Gastrocnemius medialis (tissue), 4 donors: ENCODE measurements around the gene PRKAA1. TPM values are rescaled to one million over a fixed set of nuclear protein-coding genes. Genes with fewer than 3 reads are reported as not detected.

Source experiments
- ATAC-seq, 2 donors: fragments of 150-250 bp; one replicate each; pipeline ENCODE4 v1.9.1; 2016
- DNase-seq, 2 donors: peaks; one replicate each; pipeline ENCODE4 v3.0.0-alpha.2; 2019
- H3K27ac ChIP-seq, 4 donors: fragments of 200-600 bp; sonication (generic); 1 replicate in 1 of 4; 2 replicates in 3 of 4; pipeline ENCODE4 v1.5.1; 2016 to 2018; ENCODE audit warnings: mild to moderate bottlenecking in 2 of 4, moderate library complexity in 1 of 4
- H3K27me3 ChIP-seq, 3 donors: fragments of 200-600 bp; sonication (generic) in 2 of 3; 1 replicate in 1 of 3; 2 replicates in 2 of 3; pipeline versions ENCODE4 v1.5.1 to v1.6.0; 2016 to 2019; ENCODE audit warnings: mild to moderate bottlenecking in 1 of 3, moderate library complexity in 1 of 3
- H3K36me3 ChIP-seq, 2 donors: fragments of 200-600 bp; sonication (generic) in 1 of 2; one replicate each; pipeline ENCODE4 v1.5.1; 2017 to 2018
- H3K4me1 ChIP-seq, 2 donors: fragments of 200-600 bp; sonication (generic) in 1 of 2; one replicate each; pipeline ENCODE4 v1.5.1; 2016 to 2017; ENCODE audit warnings: mild to moderate bottlenecking in 2 of 2
- H3K4me3 ChIP-seq, 4 donors: fragments of 200-600 bp; sonication (generic) in 3 of 4; 1 replicate in 1 of 4; 2 replicates in 3 of 4; pipeline ENCODE4 v1.5.1; 2016 to 2019; ENCODE audit warnings: mild to moderate bottlenecking in 2 of 4
- H3K9me3 ChIP-seq, 3 donors: fragments of 200-600 bp; sonication (generic) in 2 of 3; 1 replicate in 1 of 3; 2 replicates in 2 of 3; pipeline ENCODE4 v1.5.1; 2016 to 2019
- POLR2A ChIP-seq, 2 donors: fragments of 450-650 bp; IDR thresholded peaks; one replicate each; pipeline ENCODE4 v1.6.1; 2017; ENCODE audit warnings: antibody characterized with exemption in 2 of 2, mild to moderate bottlenecking in 2 of 2, moderate library complexity in 2 of 2
- in situ Hi-C, 4 donors: fragments of 200-750 bp; cut with MboI; loops; one replicate each; pipeline versions ENCODE4 v1.15.0 to v1.8.0; 2017; ENCODE audit warnings: low sequenced_read_pairs in 4 of 4
- intact Hi-C: fragments of 100-400 bp; cut with DNase I; formaldehyde crosslinking; loops from one replicate; pipeline ENCODE4 v1.15.1; 2023; ENCODE audit warnings: low total_unique reads
- total RNA-seq, 4 donors: library from RNA; depleted of rRNA; stranded (reverse); fragments of >200 nt; gene quantifications; one replicate each; pipeline versions ENCODE4 v1.1.0 to v1.2.3, GENCODE V29; 2016
- TF ChIP-seq, protein P1 (sequence below), 5 experiments: fragments of 450-650 bp in 3 of 5; fragments of 200-600 bp in 2 of 5; sonication (generic) in 2 of 5; IDR thresholded peaks in 4 of 5; conservative IDR thresholded peaks in 1 of 5; 1 replicate in 4 of 5; 2 replicates in 1 of 5; pipeline ENCODE4 v1.5.1; 2016 to 2019; ENCODE audit warnings: antibody characterized with exemption in 5 of 5, mild to moderate bottlenecking in 3 of 5, moderate library complexity in 3 of 5

The PRKAA1 gene
- total RNA-seq, 4 donors from 2014 or later, result 26.8 to 51.9 (median 36.9) TPM

DNA sequence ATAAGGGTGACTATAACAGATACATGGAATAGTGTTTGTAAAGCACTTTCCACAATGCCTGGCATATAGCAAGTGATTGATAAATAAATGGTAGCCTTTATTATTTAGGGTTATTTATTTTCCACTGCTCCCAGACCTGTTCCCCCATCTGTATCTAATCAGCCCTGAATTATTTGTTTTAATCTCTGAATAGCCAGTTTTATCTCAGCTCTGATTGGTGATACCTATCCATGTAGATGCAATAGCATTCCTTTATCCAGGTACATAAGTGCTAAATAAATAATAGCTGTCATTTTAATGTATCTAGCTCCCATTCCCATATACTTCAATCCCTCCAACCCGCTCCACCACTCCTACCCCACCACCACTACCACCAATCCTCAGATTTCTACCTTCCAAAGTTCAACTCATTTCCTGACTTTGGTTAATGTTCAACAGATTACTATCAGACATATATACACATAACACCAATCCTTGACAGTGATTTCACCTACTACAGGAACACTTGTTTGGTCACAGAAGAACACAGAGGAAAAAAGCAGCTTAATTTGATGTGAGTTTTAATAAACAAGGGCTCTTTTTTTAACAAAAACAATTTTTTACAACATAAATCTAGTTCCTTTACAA lies 14.0 kb downstream of the PRKAA1 start:
- in situ Hi-C loops, result no loop called here
- intact Hi-C loops, result no loop called here
- H3K4me3 ChIP-seq, result no peak overlapping the region
- TF ChIP-seq POLR2A (IDR thresholded peaks at IDR 0.05), result no peak
- DNase-seq (no peak), ATAC-seq (no peak)
- no peaks in the 10 kb centered on the region for H3K27me3 ChIP-seq
- no peaks in the 10 kb centered on the region for H3K9me3 ChIP-seq
- H3K27ac ChIP-seq, result no peak overlapping the region
- peaks cover 27 to 30% of the 10 kb centered on the region in 2 donors for H3K4me1 ChIP-seq
- H3K36me3 ChIP-seq, result no peaks in the 10 kb centered on the region

DNA sequence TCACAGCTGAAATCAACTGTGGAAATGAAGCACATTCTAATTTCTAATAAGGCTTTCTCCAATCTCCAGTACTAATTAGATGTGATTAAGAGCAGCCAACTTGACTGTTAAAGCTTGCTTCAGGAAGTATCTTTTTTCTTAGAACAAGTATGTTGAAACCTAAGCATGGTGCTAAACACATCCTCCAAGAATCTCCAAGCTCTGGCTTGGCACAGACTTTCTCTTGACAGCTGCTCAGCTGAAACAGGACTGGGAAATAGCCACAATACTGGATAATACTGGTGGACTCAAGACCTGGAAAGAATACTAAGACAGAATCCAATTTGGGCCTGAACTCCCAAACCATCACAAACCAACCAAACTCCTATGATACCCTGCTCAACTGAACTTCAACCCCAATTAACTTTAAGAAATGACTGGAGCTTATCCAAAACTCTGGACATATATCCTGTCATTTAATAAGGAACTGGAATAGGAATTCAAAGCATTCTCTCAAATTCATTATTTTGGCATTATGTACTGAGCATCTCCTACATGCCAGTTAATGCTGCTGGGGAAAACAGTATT lies 16.2 kb downstream of the PRKAA1 start:
- ATAC-seq (peak; percentile 62 to 65), DNase-seq (peak in 1 of 2 donors; percentile 34)
- H3K4me1 ChIP-seq, result peaks cover 26 to 27% of the 10 kb centered on the region in 2 donors
- H3K36me3 ChIP-seq, result peaks cover 0 to 1% of the 10 kb centered on the region in 2 donors
- no peaks in the 10 kb centered on the region for H3K27me3 ChIP-seq
- in situ Hi-C loops (no loop called here), intact Hi-C loops (no loop called here)
- no peak for TF ChIP-seq POLR2A (IDR thresholded peaks at IDR 0.05)
- TF ChIP-seq, protein P1, sequence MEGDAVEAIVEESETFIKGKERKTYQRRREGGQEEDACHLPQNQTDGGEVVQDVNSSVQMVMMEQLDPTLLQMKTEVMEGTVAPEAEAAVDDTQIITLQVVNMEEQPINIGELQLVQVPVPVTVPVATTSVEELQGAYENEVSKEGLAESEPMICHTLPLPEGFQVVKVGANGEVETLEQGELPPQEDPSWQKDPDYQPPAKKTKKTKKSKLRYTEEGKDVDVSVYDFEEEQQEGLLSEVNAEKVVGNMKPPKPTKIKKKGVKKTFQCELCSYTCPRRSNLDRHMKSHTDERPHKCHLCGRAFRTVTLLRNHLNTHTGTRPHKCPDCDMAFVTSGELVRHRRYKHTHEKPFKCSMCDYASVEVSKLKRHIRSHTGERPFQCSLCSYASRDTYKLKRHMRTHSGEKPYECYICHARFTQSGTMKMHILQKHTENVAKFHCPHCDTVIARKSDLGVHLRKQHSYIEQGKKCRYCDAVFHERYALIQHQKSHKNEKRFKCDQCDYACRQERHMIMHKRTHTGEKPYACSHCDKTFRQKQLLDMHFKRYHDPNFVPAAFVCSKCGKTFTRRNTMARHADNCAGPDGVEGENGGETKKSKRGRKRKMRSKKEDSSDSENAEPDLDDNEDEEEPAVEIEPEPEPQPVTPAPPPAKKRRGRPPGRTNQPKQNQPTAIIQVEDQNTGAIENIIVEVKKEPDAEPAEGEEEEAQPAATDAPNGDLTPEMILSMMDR (IDR thresholded peaks at IDR 0.05 in 4 of 5, conservative IDR thresholded peaks at IDR 0.05 in 1 of 5), result no peak
- H3K27ac ChIP-seq, result no peak overlapping the region
- H3K4me3 ChIP-seq, result no peak overlapping the region
- no peaks in the 10 kb centered on the region for H3K9me3 ChIP-seq

DNA sequence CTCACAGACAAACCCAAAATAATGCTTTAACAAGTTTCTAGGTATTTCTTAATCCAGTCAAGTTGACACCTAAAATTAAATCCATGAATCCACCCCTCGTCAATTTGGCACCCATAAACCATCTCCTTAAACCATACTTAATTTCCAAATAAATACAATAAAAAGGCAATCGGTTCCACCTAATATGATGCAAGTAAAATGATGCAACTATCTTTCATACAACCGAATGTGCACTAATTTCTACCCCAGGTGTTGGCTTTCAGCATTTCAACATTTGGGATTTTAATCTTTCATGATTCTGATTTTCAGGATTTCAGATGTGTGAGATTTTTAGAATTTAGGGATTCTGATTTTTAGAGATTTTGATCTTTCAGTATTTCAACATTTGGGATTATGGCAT lies 17.3 kb downstream of the PRKAA1 start:
- TF ChIP-seq POLR2A (IDR thresholded peaks at IDR 0.05), result no peak
- TF ChIP-seq, protein P1 (IDR thresholded peaks at IDR 0.05 in 4 of 5, conservative IDR thresholded peaks at IDR 0.05 in 1 of 5), result no peak
- intact Hi-C loops, result no loop called here
- no peak overlapping the region for H3K4me3 ChIP-seq

DNA sequence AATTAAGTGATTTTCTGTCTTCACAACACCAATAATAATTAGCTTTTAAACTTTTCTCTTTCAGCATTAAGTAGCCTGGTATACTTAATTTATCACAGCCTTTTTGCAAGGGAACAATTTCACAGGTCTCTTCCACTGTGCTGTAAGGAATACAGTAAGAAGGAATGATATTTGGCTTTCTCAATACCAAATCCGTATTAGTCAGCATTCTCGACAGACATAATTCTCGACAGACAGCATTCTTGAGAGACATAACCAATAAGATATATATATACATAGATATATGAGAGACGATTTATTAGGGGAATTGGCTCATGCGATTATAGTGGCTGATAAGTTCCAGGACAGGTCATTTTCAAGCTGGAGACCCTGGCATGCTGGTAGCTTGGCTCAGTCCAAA lies 18.0 kb downstream of the PRKAA1 start:
- DNase-seq (no peak), ATAC-seq (no peak)
- H3K27ac ChIP-seq, result no peak overlapping the region
- no peak overlapping the region for H3K4me3 ChIP-seq
- no peaks in the 10 kb centered on the region for H3K27me3 ChIP-seq
- in situ Hi-C loops (no loop called here), intact Hi-C loops (no loop called here)
- H3K9me3 ChIP-seq, result no peaks in the 10 kb centered on the region
- H3K36me3 ChIP-seq, result peaks cover 0 to 19% of the 10 kb centered on the region in 2 donors
- H3K4me1 ChIP-seq, result peaks cover 26 to 27% of the 10 kb centered on the region in 2 donors
- TF ChIP-seq, protein P1 (IDR thresholded peaks at IDR 0.05 in 4 of 5, conservative IDR thresholded peaks at IDR 0.05 in 1 of 5), result no peak
- no peak for TF ChIP-seq POLR2A (IDR thresholded peaks at IDR 0.05)

More for the DNA sequence above, 17.3 kb downstream of the PRKAA1 start:
- no peak for ATAC-seq
- Histone ChIP-seq H3K9me3 (no peaks in the 10 kb centered on the region), H3K4me1 (peaks cover 26 to 27% of the 10 kb centered on the region in 2 donors), H3K27me3 (no peaks in the 10 kb centered on the region), H3K27ac (no peak overlapping the region), H3K36me3 (peaks cover 0 to 12% of the 10 kb centered on the region in 2 donors)
- in situ Hi-C loops, result no loop called here
- DNase-seq, result no peak

DNA sequence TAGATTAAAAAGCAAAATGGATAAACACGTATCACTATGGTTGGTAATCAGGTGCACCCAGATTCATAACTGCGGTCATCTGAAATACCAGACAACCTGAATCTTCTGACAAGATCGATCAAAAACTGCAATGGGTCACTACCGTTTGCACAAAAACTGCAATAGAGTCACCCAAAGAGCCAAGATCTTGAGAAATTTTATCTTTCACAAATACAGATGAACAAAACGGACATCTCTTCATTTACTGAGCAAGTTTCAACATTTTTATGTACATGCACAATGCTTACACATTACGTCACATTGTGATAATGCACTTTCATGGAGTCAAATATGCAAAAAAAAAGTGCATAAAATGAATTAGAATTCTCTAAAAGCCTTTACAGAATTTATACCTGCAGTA lies 18.6 kb downstream of the PRKAA1 start:
- H3K4me3 ChIP-seq, result no peak overlapping the region
- peaks cover 2 to 25% of the 10 kb centered on the region in 2 donors for H3K36me3 ChIP-seq
- H3K27ac ChIP-seq, result no peak overlapping the region
- no peak for ATAC-seq
- in situ Hi-C loops, result no loop called here
- intact Hi-C loops, result no loop called here
- H3K27me3 ChIP-seq, result no peaks in the 10 kb centered on the region
- no peaks in the 10 kb centered on the region for H3K9me3 ChIP-seq
- H3K4me1 ChIP-seq, result peaks cover 23 to 26% of the 10 kb centered on the region in 2 donors
- no peak for DNase-seq
- TF ChIP-seq, protein P1 (IDR thresholded peaks at IDR 0.05 in 4 of 5, conservative IDR thresholded peaks at IDR 0.05 in 1 of 5), result no peak
- no peak for TF ChIP-seq POLR2A (IDR thresholded peaks at IDR 0.05)
